CD4-positive, CD25-positive, alpha-beta regulatory T cell (primary cell): ENCODE data around the gene TOE1. TPM values are rescaled to one million over a fixed set of nuclear protein-coding genes. Genes with fewer than 3 reads are reported as not detected.

Source experiments
- ATAC-seq, 2 donors: fragments of 150-1000 bp; cut with Tn5 transposase; one replicate each; pipeline ENCODE4 v1.10.0; 2021; ENCODE audit warnings: low read depth in 2 of 2, moderate number of reproducible peaks in 2 of 2, moderate library complexity in 1 of 2
- DNase-seq, 3 donors: peaks; one replicate each; pipeline versions ENCODE4 v3.0.0 to v3.0.0-alpha.2; 2012 to 2022; ENCODE audit warnings: mixed read lengths in 1 of 3
- H3K27ac ChIP-seq: one replicate; pipeline ENCODE4 v1.7.0; 2013; ENCODE audit warnings: mild to moderate bottlenecking, low read length; ENCODE audit not compliant: insufficient read depth, poor library complexity, severe bottlenecking
- H3K27me3 ChIP-seq: one replicate; pipeline ENCODE4 v1.7.0; 2013; ENCODE audit warnings: low read length; ENCODE audit not compliant: control insufficient read depth, insufficient read depth
- H3K36me3 ChIP-seq: one replicate; pipeline ENCODE4 v1.7.0; 2013; ENCODE audit warnings: mild to moderate bottlenecking, low read length, moderate library complexity; ENCODE audit not compliant: control insufficient read depth, insufficient read depth
- H3K4me1 ChIP-seq: 2 replicates; pipeline ENCODE4 v1.7.0; 2013; ENCODE audit warnings: mild to moderate bottlenecking, low read length; ENCODE audit not compliant: insufficient read depth, control insufficient read depth, poor library complexity, severe bottlenecking
- H3K4me3 ChIP-seq: one replicate; pipeline ENCODE4 v1.7.0; 2013; ENCODE audit warnings: low read depth, mild to moderate bottlenecking, low read length, moderate library complexity
- H3K9me3 ChIP-seq, 2 experiments: 1 replicate in 1 of 2; 2 replicates in 1 of 2; pipeline ENCODE4 v1.7.0; 2013; ENCODE audit warnings: low read length in 2 of 2, mild to moderate bottlenecking in 1 of 2, moderate library complexity in 1 of 2; ENCODE audit not compliant: control insufficient read depth in 2 of 2
- H3K27ac Mint-ChIP-seq, 3 donors: one replicate each; pipeline ENCODE4 v1.8.0; 2020 to 2022; ENCODE audit warnings: mild to moderate bottlenecking in 3 of 3, mixed read lengths in 3 of 3, moderate library complexity in 2 of 3
- H3K27me3 Mint-ChIP-seq: one replicate; pipeline ENCODE4 v1.8.0; 2022; ENCODE audit warnings: mild to moderate bottlenecking, mixed read lengths
- H3K36me3 Mint-ChIP-seq: one replicate; pipeline ENCODE4 v1.8.0; 2020; ENCODE audit warnings: mixed read lengths
- H3K4me1 Mint-ChIP-seq, 4 donors: one replicate each; pipeline ENCODE4 v1.8.0; 2020 to 2022; ENCODE audit warnings: mixed read lengths in 4 of 4, mild to moderate bottlenecking in 1 of 4
- H3K4me3 Mint-ChIP-seq, 4 donors: one replicate each; pipeline ENCODE4 v1.8.0; 2020 to 2022; ENCODE audit warnings: mild to moderate bottlenecking in 4 of 4, mixed read lengths in 4 of 4, moderate library complexity in 3 of 4
- H3K9me3 Mint-ChIP-seq, 7 donors: one replicate each; pipeline ENCODE4 v1.8.0; 2020 to 2022; ENCODE audit warnings: mixed read lengths in 7 of 7, mild to moderate bottlenecking in 3 of 7, moderate library complexity in 2 of 7
- polyA plus RNA-seq, 4 donors: library from polyadenylated mRNA; unstranded; fragments of 300-500 nt; fragmentation: Illumina TruSeq; gene quantifications; one replicate each; pipeline ENCODE4 v1.2.3, GENCODE V29; 2021
- total RNA-seq: library from RNA; stranded (reverse); gene quantifications from one replicate; pipeline ENCODE4 v1.2.3, GENCODE V29; 2022

The TOE1 gene
- total and polyA plus RNA-seq, 5 donors from 2014 or later, result 12.1 to 48.7 (median 16.0) TPM

GRCh38 chr1:45328680-45329079 is 11.3 kb upstream of the TOE1 start:
- H3K36me3 ChIP-seq, result peaks cover 21% of the 10 kb centered on the region
- no peak overlapping the region for H3K4me3 ChIP-seq
- DNase-seq (no peak), ATAC-seq (no peak)
- no peaks in the 10 kb centered on the region for H3K9me3 ChIP-seq
- H3K36me3 Mint-ChIP-seq, result peaks cover 8% of the 10 kb centered on the region
- peak overlapping the region in 2 of 4 donors; percentile 41 to 60 for H3K4me3 Mint-ChIP-seq
- H3K27me3 Mint-ChIP-seq, result peaks cover 6% of the 10 kb centered on the region
- peaks cover 0 to 16% (median 2%) of the 10 kb centered on the region in 4 donors for H3K4me1 Mint-ChIP-seq
- H3K27ac ChIP-seq, result no peak overlapping the region
- H3K27me3 ChIP-seq, result no peaks in the 10 kb centered on the region
- H3K27ac Mint-ChIP-seq, result peak overlapping the region in 1 of 3 donors; percentile 62
- no peaks in the 10 kb centered on the region for H3K9me3 Mint-ChIP-seq
- peaks cover 15% of the 10 kb centered on the region for H3K4me1 ChIP-seq

- Mint-ChIP-seq H3K4me3 (peak overlapping the region in 1 of 4 donors; percentile 26), H3K9me3 (no peaks in the 10 kb centered on the region), H3K27ac (no peak overlapping the region), H3K36me3 (peaks cover 13% of the 10 kb centered on the region), H3K4me1 (peaks cover 0 to 23% (median 6%) of the 10 kb centered on the region in 4 donors), H3K27me3 (peaks cover 6% of the 10 kb centered on the region)
- Histone ChIP-seq H3K27ac (no peak overlapping the region), H3K36me3 (peaks cover 29% of the 10 kb centered on the region), H3K9me3 (no peaks in the 10 kb centered on the region), H3K27me3 (no peaks in the 10 kb centered on the region), H3K4me1 (peaks cover 15% of the 10 kb centered on the region), H3K4me3 (no peak overlapping the region)
- no peak for ATAC-seq
- no peak for DNase-seq
These were observed 10.5 kb upstream of the TOE1 start for GRCh38 chr1:45329445-45329844.

- no peak overlapping the region for H3K4me3 ChIP-seq
- H3K9me3 ChIP-seq, result no peaks in the 10 kb centered on the region
- Mint-ChIP-seq H3K36me3 (peaks cover 13% of the 10 kb centered on the region), H3K9me3 (no peaks in the 10 kb centered on the region), H3K27ac (no peak overlapping the region), H3K27me3 (no peaks in the 10 kb centered on the region), H3K4me3 (peak overlapping the region in 1 of 4 donors; percentile 33), H3K4me1 (peaks cover 0 to 39% (median 18%) of the 10 kb centered on the region in 4 donors)
- DNase-seq, result no peak
- peaks cover 29% of the 10 kb centered on the region for H3K36me3 ChIP-seq
- peaks cover 13% of the 10 kb centered on the region for H3K4me1 ChIP-seq
- ATAC-seq, result no peak
- no peaks in the 10 kb centered on the region for H3K27me3 ChIP-seq
- no peak overlapping the region for H3K27ac ChIP-seq
These were observed 8.3 kb upstream of the TOE1 start for GRCh38 chr1:45331436-45332345.

GRCh38 chr1:45332346-45332720 is 7.6 kb upstream of the TOE1 start:
- Histone ChIP-seq H3K27me3 (no peaks in the 10 kb centered on the region), H3K4me3 (no peak overlapping the region), H3K4me1 (peaks cover 6% of the 10 kb centered on the region), H3K9me3 (no peaks in the 10 kb centered on the region), H3K27ac (no peak overlapping the region), H3K36me3 (peaks cover 29% of the 10 kb centered on the region)
- Mint-ChIP-seq H3K36me3 (peaks cover 13% of the 10 kb centered on the region), H3K9me3 (no peaks in the 10 kb centered on the region), H3K27me3 (no peaks in the 10 kb centered on the region), H3K4me3 (no peak overlapping the region), H3K4me1 (peaks cover 0 to 40% (median 19%) of the 10 kb centered on the region in 4 donors), H3K27ac (no peak overlapping the region)
- ATAC-seq (no peak), DNase-seq (no peak)

- no peaks in the 10 kb centered on the region for H3K27me3 Mint-ChIP-seq
- Histone ChIP-seq H3K4me1 (peaks cover 7% of the 10 kb centered on the region), H3K27ac (no peak overlapping the region), H3K9me3 (no peaks in the 10 kb centered on the region), H3K4me3 (no peak overlapping the region), H3K27me3 (no peaks in the 10 kb centered on the region), H3K36me3 (peaks cover 29% of the 10 kb centered on the region)
- H3K36me3 Mint-ChIP-seq, result peaks cover 17% of the 10 kb centered on the region
- peak overlapping the region; percentile 39 to 71 (median 49) for H3K27ac Mint-ChIP-seq
- ATAC-seq (no peak), DNase-seq (peak in 1 of 3 donors; percentile 52)
- H3K4me1 Mint-ChIP-seq, result peaks cover 10 to 51% (median 31%) of the 10 kb centered on the region in 4 donors
- H3K4me3 Mint-ChIP-seq, result no peak overlapping the region
- H3K9me3 Mint-ChIP-seq, result no peaks in the 10 kb centered on the region
These were observed 5.4 kb upstream of the TOE1 start for GRCh38 chr1:45334308-45335245.

GRCh38 chr1:45335855-45336324 is 4.1 kb upstream of the TOE1 start:
- Histone ChIP-seq H3K4me3 (no peak overlapping the region), H3K27ac (no peak overlapping the region), H3K4me1 (peaks cover 11% of the 10 kb centered on the region), H3K36me3 (peaks cover 24% of the 10 kb centered on the region), H3K9me3 (no peaks in the 10 kb centered on the region), H3K27me3 (no peaks in the 10 kb centered on the region)
- Mint-ChIP-seq H3K4me1 (peaks cover 17 to 61% (median 38%) of the 10 kb centered on the region in 4 donors), H3K4me3 (peak overlapping the region in 1 of 4 donors; percentile 15), H3K27ac (peak overlapping the region in 1 of 3 donors; percentile 21), H3K27me3 (no peaks in the 10 kb centered on the region), H3K9me3 (peaks cover 0 to 1% (median 0%) of the 10 kb centered on the region in 7 donors), H3K36me3 (peaks cover 15% of the 10 kb centered on the region)
- ATAC-seq (no peak), DNase-seq (no peak)

- peak overlapping the region; percentile 12 to 99 (median 62) for H3K4me3 Mint-ChIP-seq
- H3K27me3 ChIP-seq, result no peaks in the 10 kb centered on the region
- no peaks in the 10 kb centered on the region for H3K27me3 Mint-ChIP-seq
- peaks cover 29% of the 10 kb centered on the region for H3K4me1 ChIP-seq
- peaks cover 29% of the 10 kb centered on the region for H3K36me3 ChIP-seq
- H3K27ac ChIP-seq, result no peak overlapping the region
- peaks cover 0 to 1% (median 0%) of the 10 kb centered on the region in 7 donors for H3K9me3 Mint-ChIP-seq
- H3K4me1 Mint-ChIP-seq, result peaks cover 17 to 79% (median 46%) of the 10 kb centered on the region in 4 donors
- H3K36me3 Mint-ChIP-seq, result peaks cover 21% of the 10 kb centered on the region
- no peak for ATAC-seq
- no peak overlapping the region for H3K4me3 ChIP-seq
- no peaks in the 10 kb centered on the region for H3K9me3 ChIP-seq
- no peak for DNase-seq
- H3K27ac Mint-ChIP-seq, result no peak overlapping the region
These were observed 2.2 kb upstream of the TOE1 start for GRCh38 chr1:45337630-45338325.
